ENCODE measurements around the gene INO80E.
"Not testable (repeated sequence)": the region's sequence is repeated elsewhere in the genome, so short reads cannot be mapped to it uniquely, and the experiment has no call there.

The INO80E gene, protein sequence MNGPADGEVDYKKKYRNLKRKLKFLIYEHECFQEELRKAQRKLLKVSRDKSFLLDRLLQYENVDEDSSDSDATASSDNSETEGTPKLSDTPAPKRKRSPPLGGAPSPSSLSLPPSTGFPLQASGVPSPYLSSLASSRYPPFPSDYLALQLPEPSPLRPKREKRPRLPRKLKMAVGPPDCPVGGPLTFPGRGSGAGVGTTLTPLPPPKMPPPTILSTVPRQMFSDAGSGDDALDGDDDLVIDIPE

GRCh38 chr16:29995911-29996765 lies at the start of gene INO80E:
INO80E (plus strand) TSS chr16:29996241; CDS start chr16:29996311, 70 bp downstream.
- peak within 1 kb of the TSS; percentile 68 for H3K4me3 ChIP-seq (replicated peaks; ENCODE audit: low read depth, low read length)
- DNase-seq (ENCODE audit: low read depth) = peak; percentile 95
- TF ChIP-seq, protein P1, sequence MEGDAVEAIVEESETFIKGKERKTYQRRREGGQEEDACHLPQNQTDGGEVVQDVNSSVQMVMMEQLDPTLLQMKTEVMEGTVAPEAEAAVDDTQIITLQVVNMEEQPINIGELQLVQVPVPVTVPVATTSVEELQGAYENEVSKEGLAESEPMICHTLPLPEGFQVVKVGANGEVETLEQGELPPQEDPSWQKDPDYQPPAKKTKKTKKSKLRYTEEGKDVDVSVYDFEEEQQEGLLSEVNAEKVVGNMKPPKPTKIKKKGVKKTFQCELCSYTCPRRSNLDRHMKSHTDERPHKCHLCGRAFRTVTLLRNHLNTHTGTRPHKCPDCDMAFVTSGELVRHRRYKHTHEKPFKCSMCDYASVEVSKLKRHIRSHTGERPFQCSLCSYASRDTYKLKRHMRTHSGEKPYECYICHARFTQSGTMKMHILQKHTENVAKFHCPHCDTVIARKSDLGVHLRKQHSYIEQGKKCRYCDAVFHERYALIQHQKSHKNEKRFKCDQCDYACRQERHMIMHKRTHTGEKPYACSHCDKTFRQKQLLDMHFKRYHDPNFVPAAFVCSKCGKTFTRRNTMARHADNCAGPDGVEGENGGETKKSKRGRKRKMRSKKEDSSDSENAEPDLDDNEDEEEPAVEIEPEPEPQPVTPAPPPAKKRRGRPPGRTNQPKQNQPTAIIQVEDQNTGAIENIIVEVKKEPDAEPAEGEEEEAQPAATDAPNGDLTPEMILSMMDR (IDR thresholded peaks at IDR 0.05; ENCODE audit: low read length, missing control alignments) = no peak

DNA sequence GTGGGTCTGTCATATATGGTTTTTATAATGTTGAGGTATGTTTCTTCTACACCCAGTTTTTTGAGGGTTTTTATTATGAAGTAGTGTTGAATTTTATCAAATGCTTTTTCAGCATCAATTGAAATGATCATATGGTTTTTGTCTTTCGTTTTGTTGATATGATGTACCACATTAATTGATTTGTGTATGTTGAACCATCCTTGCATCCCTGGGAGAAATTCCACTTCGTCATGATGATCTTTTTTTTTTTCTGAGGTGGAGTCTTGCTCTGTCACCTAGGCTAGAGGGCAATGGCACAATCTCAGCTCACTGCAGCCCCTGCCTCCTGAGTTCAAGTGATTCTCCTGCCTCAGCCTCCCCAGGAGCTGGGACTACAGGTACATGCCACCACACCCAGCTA lies 48.1 kb upstream of the INO80E start:
- TF ChIP-seq, protein P1 (IDR thresholded peaks at IDR 0.05; ENCODE audit: low read length, missing control alignments) = no peak
- no peak for DNase-seq (ENCODE audit: low read depth)
- no peak overlapping the region for H3K4me3 ChIP-seq (replicated peaks; ENCODE audit: low read depth, low read length)

- TF ChIP-seq, protein P1 (IDR thresholded peaks at IDR 0.05; ENCODE audit: low read length, missing control alignments) = no peak
- no peak for DNase-seq (ENCODE audit: low read depth)
- no peak overlapping the region for H3K4me3 ChIP-seq (replicated peaks; ENCODE audit: low read depth, low read length)
Measured at GRCh38 chr16:29950806-29951461, 45.1 kb upstream of the INO80E start.

GRCh38 chr16:29951625-29952365 lies 44.2 kb upstream of the INO80E start:
- TF ChIP-seq, protein P1 (IDR thresholded peaks at IDR 0.05; ENCODE audit: low read length, missing control alignments) = no peak
- DNase-seq (ENCODE audit: low read depth) = no peak

GRCh38 chr16:29958756-29959155 lies 37.3 kb upstream of the INO80E start:
- DNase-seq (ENCODE audit: low read depth) = no peak
- no peak overlapping the region for H3K4me3 ChIP-seq (replicated peaks; ENCODE audit: low read depth, low read length)
- TF ChIP-seq, protein P1 (IDR thresholded peaks at IDR 0.05; ENCODE audit: low read length, missing control alignments) = no peak

More at GRCh38 chr16:29951625-29952365, 44.2 kb upstream of the INO80E start:
- no peak overlapping the region for H3K4me3 ChIP-seq (replicated peaks; ENCODE audit: low read depth, low read length)

DNA sequence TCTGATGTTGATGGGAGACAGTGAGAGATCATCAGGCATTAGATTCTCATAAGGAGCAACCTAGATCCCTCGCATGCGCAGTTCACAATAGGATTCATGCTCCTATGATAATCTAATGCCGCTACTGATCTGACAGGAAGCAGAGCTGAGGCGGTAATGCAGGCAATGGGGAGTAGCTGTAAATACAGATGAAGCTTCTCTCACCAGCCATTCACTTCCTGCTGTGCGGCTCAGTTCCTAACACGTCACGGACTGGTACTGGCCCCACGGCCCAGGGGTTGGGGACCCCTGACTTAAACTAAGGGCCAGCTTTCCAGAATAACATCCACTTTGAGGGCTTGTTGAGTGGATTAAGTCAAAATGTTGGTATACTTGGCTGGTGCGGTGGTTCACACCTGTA lies 36.7 kb upstream of the INO80E start:
- no peak overlapping the region for H3K4me3 ChIP-seq (replicated peaks; ENCODE audit: low read depth, low read length)
- TF ChIP-seq, protein P1 (IDR thresholded peaks at IDR 0.05; ENCODE audit: low read length, missing control alignments) = no peak
- no peak for DNase-seq (ENCODE audit: low read depth)

DNA sequence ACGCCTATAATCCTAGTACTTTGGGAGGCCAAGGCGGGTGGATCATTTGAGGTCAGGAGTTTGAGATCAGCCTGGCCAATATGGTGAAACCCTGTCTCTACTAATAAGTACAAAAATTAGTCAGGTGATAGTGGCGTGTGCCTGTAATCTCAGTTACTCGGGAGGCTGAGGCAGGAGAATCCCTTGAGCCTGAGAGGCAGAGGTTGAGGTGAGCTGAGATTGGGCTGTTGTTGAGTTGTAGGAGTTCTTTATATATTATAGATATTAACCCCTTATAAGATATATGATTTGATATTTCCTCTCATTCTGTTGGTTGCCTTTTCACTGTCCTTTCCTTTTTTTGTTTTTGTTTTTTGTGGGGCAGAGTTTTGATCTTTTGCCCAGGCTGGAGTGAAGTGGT lies 36.2 kb upstream of the INO80E start:
- not testable (repeated sequence) for H3K4me3 ChIP-seq (replicated peaks; ENCODE audit: low read depth, low read length); DNase-seq (ENCODE audit: low read depth)
